Activated CD8-positive, alpha-beta T cell treated with anti-CD3 and anti-CD28 coated beads, Interleukin-2, amount 10 ng/mL, durations not matched to agents 7 days and 5 days (primary cell): ENCODE measurements around the gene RNF44. TPM values are rescaled to one million over a fixed set of nuclear protein-coding genes. Genes with fewer than 3 reads are reported as not detected.
A peak's percentile ranks its signal among the peaks of the same experiment; 100 is the strongest.

Source experiments
- ATAC-seq: fragments of 150-1000 bp; cut with Tn5 transposase; one replicate; pipeline ENCODE4 v1.10.0; 2021; ENCODE audit warnings: moderate library complexity
- CTCF ChIA-PET: fragments of 350-600 bp; sonication (Branson Sonifier 250); formaldehyde crosslinking; loops from one replicate; lab custom pipeline; 2021; ENCODE audit warnings: antibody characterized with exemption; lab: Charles Lee
- POLR2A ChIA-PET: fragments of 350-600 bp; sonication (Branson Sonifier 250); formaldehyde crosslinking; loops from one replicate; lab custom pipeline; 2021; ENCODE audit warnings: antibody characterized with exemption; lab: Charles Lee
- DNase-seq: peaks from one replicate; pipeline ENCODE4 v3.0.0-alpha.2; 2020
- H3K27ac Mint-ChIP-seq: one replicate; pipeline ENCODE4 v1.8.0; 2021; ENCODE audit warnings: mild to moderate bottlenecking, mixed read lengths
- H3K27me3 Mint-ChIP-seq: one replicate; pipeline ENCODE4 v1.8.0; 2021; ENCODE audit warnings: low read depth, mixed read lengths
- H3K36me3 Mint-ChIP-seq: one replicate; pipeline ENCODE4 v1.8.0; 2021; ENCODE audit warnings: low read depth, mixed read lengths
- H3K4me1 Mint-ChIP-seq: one replicate; pipeline ENCODE4 v1.8.0; 2021; ENCODE audit warnings: low read depth, mixed read lengths
- H3K4me3 Mint-ChIP-seq: one replicate; pipeline ENCODE4 v1.8.0; 2021; ENCODE audit warnings: mild to moderate bottlenecking, mixed read lengths
- H3K9me3 Mint-ChIP-seq: one replicate; pipeline ENCODE4 v1.8.0; 2022; ENCODE audit warnings: mixed read lengths; ENCODE audit not compliant: insufficient read depth
- total RNA-seq, 2 experiments: library from RNA; stranded (reverse); gene quantifications; one replicate each; pipeline ENCODE4 v1.2.3, GENCODE V29; 2021

RNF44 gene
- total RNA-seq, 2 experiments from 2014 or later = 88.3 to 92.7 TPM

DNA sequence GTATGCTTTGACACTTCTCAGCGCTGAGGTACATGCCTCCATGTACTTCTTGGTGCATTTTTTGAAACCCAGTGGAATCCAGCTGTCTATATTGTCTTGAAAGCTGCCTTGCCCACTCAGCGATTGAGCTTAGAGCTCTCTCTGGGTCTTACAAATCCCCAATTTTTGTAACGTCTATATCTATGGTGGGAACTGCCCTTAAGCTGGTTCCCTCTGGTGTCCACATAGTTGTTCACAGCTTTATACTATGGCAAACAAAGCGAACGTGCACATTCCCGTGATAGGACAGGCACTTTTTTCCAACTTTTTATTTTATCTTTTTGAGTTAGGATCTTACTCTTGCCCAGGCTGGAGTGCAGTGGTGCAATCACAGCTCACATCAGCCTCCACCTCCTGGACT lies 32.8 kb upstream of the RNF44 start:
- ChIA-PET POLR2A (no interaction called here), CTCF (interaction anchor here (0.7 to 1.2 kb wide), 6 partner anchors 9 to 1687 kb away, joined by 3 to 5 read pairs (median 3); no protein-coding TSS in a partner anchor)
- Mint-ChIP-seq H3K27me3 (peaks cover 3% of the 10 kb centered on the region), H3K27ac (no peak overlapping the region), H3K4me3 (no peak overlapping the region), H3K36me3 (no peaks in the 10 kb centered on the region), H3K9me3 (no peaks in the 10 kb centered on the region), H3K4me1 (peaks cover 3% of the 10 kb centered on the region)
- ATAC-seq (no peak), DNase-seq (no peak)

DNA sequence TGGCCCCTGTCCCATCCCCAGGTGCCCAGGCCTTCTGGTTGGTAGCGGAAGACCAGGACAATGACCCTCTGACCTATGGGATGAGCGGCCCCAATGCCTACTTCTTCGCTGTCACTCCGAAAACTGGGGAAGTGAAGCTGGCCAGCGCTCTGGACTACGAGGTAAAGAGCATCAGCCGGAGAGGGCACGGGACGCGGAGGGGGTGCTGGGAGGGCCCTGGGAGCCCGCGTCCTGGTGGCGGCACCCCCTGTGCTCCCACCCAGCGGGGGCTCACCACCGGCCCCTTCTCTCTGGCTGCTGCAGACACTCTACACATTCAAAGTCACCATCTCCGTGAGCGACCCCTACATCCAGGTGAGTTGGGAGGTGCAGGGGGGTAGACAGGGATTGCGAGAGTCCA lies 31.5 kb upstream of the RNF44 start:
- ChIA-PET POLR2A (no interaction called here), CTCF (no interaction called here)
- DNase-seq = no peak
- Mint-ChIP-seq H3K4me1 (no peaks in the 10 kb centered on the region), H3K9me3 (no peaks in the 10 kb centered on the region), H3K27me3 (peaks cover 3% of the 10 kb centered on the region), H3K4me3 (no peak overlapping the region), H3K27ac (no peak overlapping the region), H3K36me3 (no peaks in the 10 kb centered on the region)
- no peak for ATAC-seq

DNA sequence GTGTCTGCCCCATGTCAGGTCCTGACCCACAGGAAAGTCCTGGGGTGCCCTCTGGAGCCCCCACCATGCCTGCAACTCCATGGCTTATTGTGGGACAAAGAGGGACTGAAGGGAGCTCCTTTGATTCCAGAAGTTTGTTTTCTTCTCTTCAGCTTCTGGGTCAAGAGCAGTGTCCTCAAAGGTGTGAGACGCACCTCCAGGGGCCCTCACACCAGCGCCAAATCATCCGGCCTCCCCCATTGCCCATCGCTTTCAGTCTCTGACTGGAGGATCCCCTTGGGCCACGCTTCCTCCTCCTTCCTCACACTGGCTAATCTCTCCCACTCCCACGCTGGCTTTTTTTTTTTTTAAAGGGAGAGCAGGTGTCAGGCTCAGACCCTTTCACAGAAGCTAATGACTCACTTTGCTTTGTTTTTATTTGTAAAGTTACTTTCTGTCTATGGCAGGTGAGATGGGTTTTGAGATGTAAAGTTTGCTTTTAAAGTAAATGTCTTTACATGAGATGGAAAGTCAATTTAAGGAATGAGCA lies 28.6 kb upstream of the RNF44 start:
- peaks cover 4% of the 10 kb centered on the region for H3K27me3 Mint-ChIP-seq
- peaks cover 7% of the 10 kb centered on the region for H3K4me1 Mint-ChIP-seq
- no peaks in the 10 kb centered on the region for H3K9me3 Mint-ChIP-seq
- POLR2A ChIA-PET = no interaction called here
- no peak for DNase-seq
- CTCF ChIA-PET = no interaction called here
- no peak overlapping the region for H3K27ac Mint-ChIP-seq
- no peaks in the 10 kb centered on the region for H3K36me3 Mint-ChIP-seq
- ATAC-seq = no peak
- H3K4me3 Mint-ChIP-seq = no peak overlapping the region

DNA sequence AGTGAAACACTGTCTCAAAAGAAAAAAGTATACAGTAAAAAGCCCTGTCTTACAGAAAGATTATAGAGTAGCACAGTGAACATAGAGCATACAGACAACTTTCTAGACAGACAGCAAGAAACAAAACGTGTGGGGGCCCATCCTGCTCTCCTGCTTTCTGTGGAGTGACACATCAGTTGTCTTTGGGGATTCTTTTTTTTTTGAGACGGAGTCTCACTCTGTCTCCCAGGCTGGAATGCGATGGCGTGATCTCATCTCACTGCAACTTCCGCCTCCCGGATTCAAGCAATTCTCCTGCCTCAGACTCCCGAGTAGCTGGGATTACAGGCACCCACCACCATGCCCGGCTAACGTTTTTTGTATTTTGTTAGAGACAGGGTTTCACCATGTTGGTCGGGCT lies 26.8 kb upstream of the RNF44 start:
- H3K4me3 Mint-ChIP-seq = no peak overlapping the region
- H3K27me3 Mint-ChIP-seq = peaks cover 4% of the 10 kb centered on the region
- POLR2A ChIA-PET = no interaction called here
- DNase-seq = no peak
- peaks cover 20% of the 10 kb centered on the region for H3K4me1 Mint-ChIP-seq
- no peaks in the 10 kb centered on the region for H3K9me3 Mint-ChIP-seq
- H3K36me3 Mint-ChIP-seq = no peaks in the 10 kb centered on the region
- H3K27ac Mint-ChIP-seq = no peak overlapping the region
- CTCF ChIA-PET = no interaction called here
- no peak for ATAC-seq

DNA sequence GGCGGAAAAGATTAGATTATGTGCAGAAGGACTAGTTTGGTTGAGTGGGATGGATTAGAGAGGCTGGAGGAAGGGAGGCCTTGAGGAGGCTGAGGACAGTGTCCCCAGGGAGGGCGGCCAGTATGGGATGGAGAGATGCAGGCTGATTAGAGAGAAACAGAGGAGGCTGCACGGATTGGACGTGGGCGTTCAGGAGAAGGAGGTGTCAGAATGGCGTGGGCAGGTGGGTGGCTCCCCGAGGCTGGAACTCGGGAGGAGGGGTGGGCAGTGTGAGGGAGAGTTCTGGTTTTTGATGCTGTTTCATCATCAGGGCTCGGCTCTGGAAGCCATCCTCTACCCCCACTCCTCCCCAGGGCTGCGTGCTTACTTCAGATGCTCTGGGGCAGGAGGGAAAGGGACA lies 25.0 kb upstream of the RNF44 start:
- no peak overlapping the region for H3K4me3 Mint-ChIP-seq
- H3K36me3 Mint-ChIP-seq = no peaks in the 10 kb centered on the region
- no peaks in the 10 kb centered on the region for H3K9me3 Mint-ChIP-seq
- ATAC-seq (no peak), DNase-seq (no peak)
- H3K4me1 Mint-ChIP-seq = peaks cover 20% of the 10 kb centered on the region
- H3K27me3 Mint-ChIP-seq = peaks cover 4% of the 10 kb centered on the region
- H3K27ac Mint-ChIP-seq = no peak overlapping the region
- ChIA-PET POLR2A (no interaction called here), CTCF (interaction anchor here (0.6 to 1.0 kb wide), 3 partner anchors 10 to 115 kb away, joined by 3 read pairs; no protein-coding TSS in a partner anchor)

DNA sequence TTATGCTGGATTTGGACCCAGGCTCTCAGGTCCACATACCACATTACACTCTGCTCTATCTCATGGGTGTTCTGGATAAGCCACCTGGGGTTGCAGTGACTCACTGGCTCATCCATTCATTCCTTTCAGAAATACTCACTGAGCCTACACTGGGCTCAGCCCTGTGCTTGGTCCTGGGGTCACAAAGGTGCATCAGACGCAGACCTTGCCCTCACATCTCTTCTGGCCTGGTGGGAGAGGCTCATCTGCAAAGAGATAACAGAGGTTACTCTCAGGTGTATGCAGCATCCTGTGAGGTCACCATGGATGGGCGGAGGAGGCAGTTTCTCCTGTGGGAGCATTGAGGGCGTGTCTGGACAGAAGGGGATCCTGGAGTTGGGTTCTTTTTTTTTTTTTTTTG lies 24.1 kb upstream of the RNF44 start:
- H3K27me3 Mint-ChIP-seq = peaks cover 4% of the 10 kb centered on the region
- no peaks in the 10 kb centered on the region for H3K36me3 Mint-ChIP-seq
- peaks cover 24% of the 10 kb centered on the region for H3K4me1 Mint-ChIP-seq
- no peaks in the 10 kb centered on the region for H3K9me3 Mint-ChIP-seq
- ATAC-seq (no peak), DNase-seq (no peak)
- no peak overlapping the region for H3K4me3 Mint-ChIP-seq
- ChIA-PET CTCF (interaction anchor here (0.6 to 1.1 kb wide), 2 partner anchors 11 to 144 kb away, joined by 3 to 5 read pairs; partner anchors contain the start of gene CLTB), POLR2A (interaction anchor here (0.7 kb wide), 1 partner anchor 18 kb away, joined by 3 read pairs; no protein-coding TSS in a partner anchor)
- H3K27ac Mint-ChIP-seq = no peak overlapping the region

DNA sequence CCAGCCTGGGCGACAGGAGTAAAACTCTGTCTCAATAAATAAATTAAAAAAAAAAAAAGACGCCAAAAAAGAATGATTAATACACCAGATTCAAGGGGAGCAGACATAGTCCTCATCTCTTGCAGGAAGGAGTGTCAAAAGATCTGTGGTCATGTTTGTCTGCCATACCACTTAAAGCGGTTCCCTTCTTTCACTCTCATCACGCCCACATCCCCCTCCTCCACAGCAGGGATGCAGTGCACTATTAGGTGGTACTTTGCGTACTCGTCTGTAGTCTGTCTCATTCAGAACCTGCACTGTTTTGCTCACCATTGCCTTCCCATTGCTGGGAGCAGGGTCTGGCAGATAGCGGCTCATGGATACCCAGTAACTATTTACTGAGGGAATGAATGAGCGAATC lies 23.2 kb upstream of the RNF44 start:
- Mint-ChIP-seq H3K4me1 (peaks cover 32% of the 10 kb centered on the region), H3K27me3 (peaks cover 4% of the 10 kb centered on the region), H3K36me3 (no peaks in the 10 kb centered on the region), H3K4me3 (no peak overlapping the region), H3K9me3 (no peaks in the 10 kb centered on the region), H3K27ac (no peak overlapping the region)
- peak; percentile 56 for ATAC-seq
- ChIA-PET CTCF (interaction anchor here (1.1 kb wide), 1 partner anchor 143 kb away, joined by 5 read pairs; the partner anchor contains the start of gene CLTB), POLR2A (no interaction called here)
- peak; percentile 51 for DNase-seq

DNA sequence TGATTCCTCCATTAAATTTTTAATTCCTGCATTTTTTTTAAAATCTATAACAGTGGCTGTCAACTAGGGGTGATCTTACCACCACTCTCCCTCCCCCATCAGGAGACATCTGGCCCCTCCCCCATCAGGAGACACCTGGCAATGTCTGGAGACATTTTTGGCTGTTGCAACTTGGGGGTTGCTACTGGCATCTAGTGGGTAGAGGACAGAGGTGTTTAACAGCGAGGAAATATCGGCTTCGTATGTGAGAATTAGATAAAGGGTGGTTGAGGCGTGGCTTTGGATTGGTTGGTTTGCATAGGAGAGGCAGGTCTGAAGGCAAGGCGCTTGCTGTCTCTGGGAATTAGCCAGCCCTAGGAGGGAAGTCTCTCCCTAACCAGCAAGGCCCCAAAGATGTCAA lies 22.5 kb upstream of the RNF44 start:
- no peak overlapping the region for H3K27ac Mint-ChIP-seq
- no peak overlapping the region for H3K4me3 Mint-ChIP-seq
- no peaks in the 10 kb centered on the region for H3K9me3 Mint-ChIP-seq
- CTCF ChIA-PET = interaction anchor here (0.9 to 1.0 kb wide), 2 partner anchors 14 to 22 kb away, joined by 3 read pairs; no protein-coding TSS in a partner anchor
- POLR2A ChIA-PET = no interaction called here
- H3K4me1 Mint-ChIP-seq = peaks cover 39% of the 10 kb centered on the region
- H3K27me3 Mint-ChIP-seq = peaks cover 4% of the 10 kb centered on the region
- H3K36me3 Mint-ChIP-seq = no peaks in the 10 kb centered on the region
- DNase-seq = peak; percentile 33
- ATAC-seq = peak; percentile 36

DNA sequence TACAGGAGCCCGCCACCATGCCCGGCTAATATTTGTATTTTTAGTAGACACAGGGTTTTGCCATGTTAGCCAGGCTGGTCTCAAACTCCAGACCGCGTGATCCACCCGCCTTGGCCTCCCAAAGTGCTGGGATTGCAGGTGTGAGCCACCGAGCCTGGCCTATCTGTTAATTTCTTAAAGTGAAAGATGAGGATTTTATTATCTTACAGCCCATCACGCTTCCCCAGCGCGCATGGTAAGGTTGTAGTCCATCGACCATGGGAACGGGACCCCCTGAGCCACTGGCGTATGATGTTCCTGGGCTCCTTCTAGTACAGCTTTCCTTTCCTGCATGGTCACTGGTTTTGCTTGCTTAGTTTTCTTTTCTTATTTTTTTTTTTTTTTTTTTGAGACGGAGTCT lies 20.6 kb upstream of the RNF44 start:
- Mint-ChIP-seq H3K4me3 (no peak overlapping the region), H3K36me3 (no peaks in the 10 kb centered on the region), H3K27ac (no peak overlapping the region), H3K9me3 (no peaks in the 10 kb centered on the region), H3K4me1 (peaks cover 52% of the 10 kb centered on the region), H3K27me3 (peaks cover 4% of the 10 kb centered on the region)
- no peak for DNase-seq
- ATAC-seq = no peak
- ChIA-PET CTCF (interaction anchor here (1.4 kb wide), 1 partner anchor 16 kb away, joined by 4 read pairs; no protein-coding TSS in a partner anchor), POLR2A (no interaction called here)

DNA sequence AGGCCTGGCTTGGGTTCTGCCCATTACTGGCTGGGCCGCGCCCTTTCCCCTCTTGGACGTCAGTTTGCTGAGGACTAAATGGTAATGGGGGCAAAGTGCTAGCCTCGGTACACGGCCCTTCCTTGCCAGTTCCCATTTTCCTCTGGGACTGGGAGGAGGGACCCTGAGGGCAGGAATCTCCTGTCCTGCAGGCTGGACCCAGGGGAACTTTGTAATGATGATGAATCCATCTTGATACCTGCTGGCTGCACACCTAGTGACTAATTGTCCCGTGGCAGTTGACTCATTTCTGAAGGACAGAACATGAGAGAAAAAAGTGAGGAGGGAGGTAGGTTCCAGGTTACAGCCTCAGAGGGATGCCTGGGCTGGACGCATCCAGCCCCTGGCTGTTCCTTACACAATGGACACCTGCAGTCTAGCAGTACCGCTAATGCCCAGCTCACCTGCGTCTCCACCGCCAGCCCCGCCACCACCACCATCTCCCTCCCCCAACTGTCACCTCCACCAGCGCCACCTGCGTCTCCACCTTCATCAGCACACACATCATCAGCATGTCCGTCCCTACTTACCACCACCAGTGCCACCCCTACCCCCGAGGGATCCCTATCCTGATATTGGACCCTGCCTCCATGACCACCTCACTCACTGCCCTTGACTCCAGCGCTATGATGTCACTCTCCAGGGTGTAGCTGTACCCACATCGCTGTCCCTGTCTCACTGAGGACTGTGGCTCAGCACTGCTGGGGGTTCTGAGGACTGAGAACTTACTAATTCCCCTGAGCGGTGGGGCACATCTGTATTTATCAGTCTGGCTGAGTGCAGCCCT lies 16.3 kb upstream of the RNF44 start:
- ChIA-PET POLR2A (interaction anchor here (1.6 to 2.3 kb wide), 3 partner anchors 10 to 18 kb away, joined by 4 to 12 read pairs (median 4); partner anchors contain the start of gene RNF44), CTCF (interaction anchor here (2.4 kb wide), 1 partner anchor 10 kb away, joined by 11 read pairs; no protein-coding TSS in a partner anchor)
- Mint-ChIP-seq H3K4me3 (no peak overlapping the region), H3K27ac (no peak overlapping the region), H3K36me3 (no peaks in the 10 kb centered on the region), H3K9me3 (no peaks in the 10 kb centered on the region), H3K27me3 (no peaks in the 10 kb centered on the region), H3K4me1 (peaks cover 38% of the 10 kb centered on the region)
- DNase-seq (no peak), ATAC-seq (peak; percentile 10)

DNA sequence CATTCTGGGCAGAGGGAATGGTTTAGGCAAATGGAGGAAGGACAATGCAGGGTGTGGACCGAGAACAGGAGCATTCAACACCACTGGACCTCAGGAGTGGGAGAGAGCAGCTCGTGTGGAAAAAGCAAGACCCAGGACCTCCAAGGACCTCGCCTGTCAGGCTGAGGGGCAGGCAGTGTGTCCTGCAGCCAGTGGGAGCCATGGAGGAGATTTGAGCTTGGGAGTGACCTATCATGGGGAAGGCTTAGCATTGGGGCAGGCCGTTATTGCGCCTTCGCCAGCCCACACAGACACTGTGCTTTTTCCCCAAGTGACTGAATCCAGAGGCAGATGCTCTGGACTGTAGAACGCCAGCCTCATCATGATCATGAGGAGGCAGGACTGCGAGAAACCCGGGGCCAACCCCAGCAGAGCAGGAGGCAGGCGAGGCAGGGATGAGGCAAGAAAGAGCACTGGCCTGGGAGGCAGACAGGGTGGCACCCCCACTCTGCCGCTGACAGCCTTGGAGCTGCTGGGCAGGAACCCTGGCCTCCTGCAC lies 15.2 kb upstream of the RNF44 start:
- peaks cover 42% of the 10 kb centered on the region for H3K4me1 Mint-ChIP-seq
- ChIA-PET POLR2A (interaction anchor here (1.6 kb wide), 1 partner anchor 15 kb away, joined by 4 read pairs; the partner anchor contains the start of gene RNF44), CTCF (no interaction called here)
- no peak overlapping the region for H3K4me3 Mint-ChIP-seq
- no peaks in the 10 kb centered on the region for H3K27me3 Mint-ChIP-seq
- no peaks in the 10 kb centered on the region for H3K9me3 Mint-ChIP-seq
- H3K27ac Mint-ChIP-seq = no peak overlapping the region
- DNase-seq (no peak), ATAC-seq (no peak)
- no peaks in the 10 kb centered on the region for H3K36me3 Mint-ChIP-seq
